GM12872 (cell line): Measurements from ENCODE around the gene SFN.

Experiments
- TF ChIP-seq, protein P1 (sequence below): IDR thresholded peaks from 3 replicates; pipeline ENCODE4 v1.5.1; 2011; ENCODE audit warnings: low read depth, mild to moderate bottlenecking, low read length, moderate library complexity; ENCODE audit not compliant: insufficient read depth

The SFN gene

DNA sequence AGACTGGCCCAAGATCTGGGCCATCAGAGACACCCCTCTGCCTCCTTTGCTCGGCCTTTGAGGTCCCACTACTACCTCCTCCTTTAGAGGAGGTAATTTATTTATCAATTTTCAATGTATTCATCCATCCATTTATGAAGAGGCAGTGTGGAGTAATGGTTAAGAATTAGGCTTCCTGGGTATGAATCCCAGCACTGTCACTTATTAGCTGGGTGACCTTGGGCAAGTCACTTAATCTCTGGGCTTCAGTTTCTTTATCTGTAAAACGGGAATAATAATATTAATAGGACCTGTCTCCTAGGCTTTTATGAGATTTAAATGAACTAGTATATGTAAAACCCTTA lies 49.2 kb downstream of the SFN start:
- TF ChIP-seq, protein P1, sequence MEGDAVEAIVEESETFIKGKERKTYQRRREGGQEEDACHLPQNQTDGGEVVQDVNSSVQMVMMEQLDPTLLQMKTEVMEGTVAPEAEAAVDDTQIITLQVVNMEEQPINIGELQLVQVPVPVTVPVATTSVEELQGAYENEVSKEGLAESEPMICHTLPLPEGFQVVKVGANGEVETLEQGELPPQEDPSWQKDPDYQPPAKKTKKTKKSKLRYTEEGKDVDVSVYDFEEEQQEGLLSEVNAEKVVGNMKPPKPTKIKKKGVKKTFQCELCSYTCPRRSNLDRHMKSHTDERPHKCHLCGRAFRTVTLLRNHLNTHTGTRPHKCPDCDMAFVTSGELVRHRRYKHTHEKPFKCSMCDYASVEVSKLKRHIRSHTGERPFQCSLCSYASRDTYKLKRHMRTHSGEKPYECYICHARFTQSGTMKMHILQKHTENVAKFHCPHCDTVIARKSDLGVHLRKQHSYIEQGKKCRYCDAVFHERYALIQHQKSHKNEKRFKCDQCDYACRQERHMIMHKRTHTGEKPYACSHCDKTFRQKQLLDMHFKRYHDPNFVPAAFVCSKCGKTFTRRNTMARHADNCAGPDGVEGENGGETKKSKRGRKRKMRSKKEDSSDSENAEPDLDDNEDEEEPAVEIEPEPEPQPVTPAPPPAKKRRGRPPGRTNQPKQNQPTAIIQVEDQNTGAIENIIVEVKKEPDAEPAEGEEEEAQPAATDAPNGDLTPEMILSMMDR = no peak

DNA sequence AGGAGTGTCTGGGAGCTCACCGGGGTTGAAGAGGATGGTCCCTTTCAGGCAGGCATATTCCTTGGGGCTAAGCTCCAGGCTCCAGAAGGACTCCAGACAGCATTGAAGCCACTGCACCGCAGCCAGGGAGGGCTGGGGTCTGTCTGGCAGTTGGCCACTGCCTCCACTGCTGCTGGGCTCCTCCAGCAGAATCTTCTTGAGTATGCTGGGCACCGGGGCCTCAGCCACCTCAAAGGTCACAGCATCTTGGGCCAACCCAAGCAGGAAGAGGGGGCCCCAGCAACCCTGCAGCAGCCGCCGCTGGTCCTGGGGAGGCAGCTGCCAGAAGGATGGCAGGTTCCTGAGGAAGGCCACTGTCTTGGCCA lies 50.4 kb downstream of the SFN start:
- TF ChIP-seq, protein P1 = no peak
